HEK293 (cell line): ENCODE data around the gene CDC42BPA.

Experiments used
- CTCF ChIA-PET: fragments of 350-600 bp; formaldehyde crosslinking; extraction: SDS; loops from one replicate; lab custom pipeline; 2021; ENCODE audit warnings: antibody characterized with exemption; lab: Yijun Ruan, JAX
- POLR2A ChIA-PET: fragments of 300-600 bp; formaldehyde crosslinking; extraction: SDS; loops from one replicate; lab custom pipeline; 2020; ENCODE audit warnings: antibody characterized with exemption, inconsistent platforms; lab: Yijun Ruan, JAX
- H3K27ac ChIP-seq: fragments of 200-500 bp; sonication (Bioruptor generic); 2 replicates; pipeline ENCODE4 v1.5.1; 2014; ENCODE audit warnings: low read depth, low read length, control low read depth, inconsistent platforms; ENCODE audit errors: extremely low read depth
- H3K36me3 ChIP-seq, 2 experiments: fragments of 200-500 bp in 1 of 2; sonication (Bioruptor generic) in 1 of 2; 1 replicate in 1 of 2; 2 replicates in 1 of 2; pipeline ENCODE4 v1.5.1; 2014 to 2017; ENCODE audit warnings: inconsistent platforms in 2 of 2, low read length in 2 of 2; ENCODE audit not compliant: control insufficient read depth in 2 of 2, insufficient read depth in 1 of 2
- H3K4me1 ChIP-seq: fragments of 200-500 bp; sonication (Bioruptor generic); 2 replicates; pipeline ENCODE4 v1.5.1; 2014; ENCODE audit warnings: mild to moderate bottlenecking, low read length, inconsistent platforms; ENCODE audit not compliant: control insufficient read depth, insufficient read depth
- H3K4me3 ChIP-seq: 2 replicates; pipeline ENCODE4 v1.5.1; 2011; ENCODE audit warnings: low read depth, mild to moderate bottlenecking, control low read depth, low read length, moderate library complexity
- H3K9me3 ChIP-seq: fragments of 200-500 bp; sonication (Bioruptor generic); 2 replicates; pipeline ENCODE4 v1.5.1; 2014; ENCODE audit warnings: low read depth, low read length, inconsistent platforms; ENCODE audit not compliant: control insufficient read depth, insufficient read depth
- FEZF1 ChIP-seq: fragments of 450-650 bp; formaldehyde crosslinking; IDR thresholded peaks from 2 replicates; pipeline ENCODE4 v1.5.1; 2016; ENCODE audit warnings: missing biosample characterization, missing genetic modification characterization
- MYNN ChIP-seq: fragments of 450-650 bp; formaldehyde crosslinking; IDR thresholded peaks from 2 replicates; pipeline ENCODE4 v1.5.1; 2016; ENCODE audit warnings: missing biosample characterization, missing genetic modification characterization, borderline replicate concordance
- SCRT1 ChIP-seq: fragments of 450-650 bp; formaldehyde crosslinking; IDR thresholded peaks from 2 replicates; pipeline ENCODE4 v1.5.1; 2016; ENCODE audit warnings: missing biosample characterization, missing genetic modification characterization, borderline replicate concordance
- SETDB1 ChIP-seq: IDR thresholded peaks from one replicate; pipeline ENCODE4 v1.6.1; 2017; ENCODE audit warnings: mild to moderate bottlenecking, low read length, moderate library complexity, mixed read lengths; ENCODE audit not compliant: insufficient read length
- TRIM28 ChIP-seq: IDR thresholded peaks from 2 replicates; pipeline ENCODE4 v1.6.1; 2011; ENCODE audit warnings: low read length, control low read depth, borderline replicate concordance
- YY2 ChIP-seq: fragments of 450-650 bp; formaldehyde crosslinking; IDR thresholded peaks from 2 replicates; pipeline ENCODE4 v1.5.1; 2016; ENCODE audit warnings: missing biosample characterization, missing genetic modification characterization
- ZNF138 ChIP-seq: fragments of 450-650 bp; formaldehyde crosslinking; IDR thresholded peaks from 2 replicates; pipeline ENCODE4 v1.5.1; 2016; ENCODE audit warnings: missing biosample characterization, missing genetic modification characterization, borderline replicate concordance
- ZNF184 ChIP-seq: fragments of 450-650 bp; IDR thresholded peaks from 2 replicates; pipeline ENCODE4 v1.5.1; 2018; ENCODE audit warnings: missing biosample characterization, mild to moderate bottlenecking, missing genetic modification characterization
- ZNF221 ChIP-seq: fragments of 450-650 bp; formaldehyde crosslinking; IDR thresholded peaks from 2 replicates; pipeline ENCODE4 v1.5.1; 2017; ENCODE audit warnings: missing biosample characterization, missing genetic modification characterization, borderline replicate concordance
- ZNF510 ChIP-seq: fragments of 450-650 bp; formaldehyde crosslinking; IDR thresholded peaks from 2 replicates; pipeline ENCODE4 v1.5.1; 2018; ENCODE audit warnings: mild to moderate bottlenecking, missing genetic modification characterization, missing biosample characterization; ENCODE audit not compliant: insufficient replicate concordance
- ZNF585B ChIP-seq: fragments of 450-650 bp; formaldehyde crosslinking; IDR thresholded peaks from 2 replicates; pipeline ENCODE4 v1.5.1; 2016; ENCODE audit warnings: missing biosample characterization, missing genetic modification characterization
- ZNF626 ChIP-seq: fragments of 450-650 bp; sonication (Bioruptor Pico); formaldehyde crosslinking; IDR thresholded peaks from 2 replicates; pipeline ENCODE4 v1.5.1; 2018; ENCODE audit warnings: missing biosample characterization, missing genetic modification characterization, inconsistent platforms
- ZNF629 ChIP-seq: fragments of 450-650 bp; formaldehyde crosslinking; IDR thresholded peaks from 2 replicates; pipeline ENCODE4 v1.5.1; 2017; ENCODE audit warnings: missing biosample characterization, missing genetic modification characterization
- ZNF677 ChIP-seq: fragments of 450-650 bp; IDR thresholded peaks from 2 replicates; pipeline ENCODE4 v1.5.0; 2018; ENCODE audit warnings: missing biosample characterization, mild to moderate bottlenecking, missing genetic modification characterization, moderate library complexity
- ZNF785 ChIP-seq: fragments of 450-650 bp; formaldehyde crosslinking; IDR thresholded peaks from 2 replicates; pipeline ENCODE4 v1.5.1; 2016; ENCODE audit warnings: missing biosample characterization, missing genetic modification characterization
- TF ChIP-seq, protein P1 (sequence below): fragments of 450-650 bp; formaldehyde crosslinking; IDR thresholded peaks from 2 replicates; pipeline ENCODE4 v1.5.1; 2016; ENCODE audit warnings: missing biosample characterization, missing genetic modification characterization
- TF ChIP-seq, protein P2 (sequence below): fragments of 450-650 bp; formaldehyde crosslinking; IDR thresholded peaks from 2 replicates; pipeline ENCODE4 v1.5.1; 2017; ENCODE audit warnings: missing biosample characterization, missing genetic modification characterization
- TF ChIP-seq, protein P3 (sequence below): fragments of 450-650 bp; formaldehyde crosslinking; conservative IDR thresholded peaks from 2 replicates; pipeline ENCODE4 v1.5.1; 2016; ENCODE audit warnings: low read depth, missing biosample characterization, missing genetic modification characterization

The CDC42BPA gene

DNA sequence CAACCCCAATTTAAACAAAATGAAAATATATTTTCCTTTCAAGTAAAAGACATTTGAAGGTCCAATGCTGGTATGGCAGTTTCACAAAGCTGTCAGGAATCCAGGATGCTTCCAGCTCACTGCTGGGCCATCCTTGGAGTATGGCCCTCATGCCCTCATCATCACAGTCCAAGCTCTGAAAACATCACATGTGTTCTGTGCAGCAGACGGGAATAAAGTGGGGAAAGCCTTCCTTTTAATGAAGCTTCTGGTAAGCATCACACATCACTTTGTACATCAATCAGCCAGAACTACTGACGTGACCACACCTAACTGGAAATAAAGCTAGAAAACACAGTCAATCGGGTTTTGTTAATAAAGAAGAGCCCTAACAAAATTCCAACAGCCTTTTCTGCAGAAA is 22.7 kb downstream of the CDC42BPA start (continued):
- no peak for TF ChIP-seq ZNF138 (tag by site-specific recombination)
- TF ChIP-seq, protein P1, sequence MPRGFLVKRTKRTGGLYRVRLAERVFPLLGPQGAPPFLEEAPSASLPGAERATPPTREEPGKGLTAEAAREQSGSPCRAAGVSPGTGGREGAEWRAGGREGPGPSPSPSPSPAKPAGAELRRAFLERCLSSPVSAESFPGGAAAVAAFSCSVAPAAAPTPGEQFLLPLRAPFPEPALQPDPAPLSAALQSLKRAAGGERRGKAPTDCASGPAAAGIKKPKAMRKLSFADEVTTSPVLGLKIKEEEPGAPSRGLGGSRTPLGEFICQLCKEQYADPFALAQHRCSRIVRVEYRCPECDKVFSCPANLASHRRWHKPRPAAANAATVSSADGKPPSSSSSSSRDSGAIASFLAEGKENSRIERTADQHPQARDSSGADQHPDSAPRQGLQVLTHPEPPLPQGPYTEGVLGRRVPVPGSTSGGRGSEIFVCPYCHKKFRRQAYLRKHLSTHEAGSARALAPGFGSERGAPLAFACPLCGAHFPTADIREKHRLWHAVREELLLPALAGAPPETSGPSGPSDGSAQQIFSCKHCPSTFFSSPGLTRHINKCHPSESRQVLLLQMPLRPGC (tag by site-specific recombination), result no peak
- TF ChIP-seq FEZF1 (tag by site-specific recombination), result no peak
- no peak for TF ChIP-seq ZNF221 (tag by site-specific recombination)
- TF ChIP-seq, protein P2, sequence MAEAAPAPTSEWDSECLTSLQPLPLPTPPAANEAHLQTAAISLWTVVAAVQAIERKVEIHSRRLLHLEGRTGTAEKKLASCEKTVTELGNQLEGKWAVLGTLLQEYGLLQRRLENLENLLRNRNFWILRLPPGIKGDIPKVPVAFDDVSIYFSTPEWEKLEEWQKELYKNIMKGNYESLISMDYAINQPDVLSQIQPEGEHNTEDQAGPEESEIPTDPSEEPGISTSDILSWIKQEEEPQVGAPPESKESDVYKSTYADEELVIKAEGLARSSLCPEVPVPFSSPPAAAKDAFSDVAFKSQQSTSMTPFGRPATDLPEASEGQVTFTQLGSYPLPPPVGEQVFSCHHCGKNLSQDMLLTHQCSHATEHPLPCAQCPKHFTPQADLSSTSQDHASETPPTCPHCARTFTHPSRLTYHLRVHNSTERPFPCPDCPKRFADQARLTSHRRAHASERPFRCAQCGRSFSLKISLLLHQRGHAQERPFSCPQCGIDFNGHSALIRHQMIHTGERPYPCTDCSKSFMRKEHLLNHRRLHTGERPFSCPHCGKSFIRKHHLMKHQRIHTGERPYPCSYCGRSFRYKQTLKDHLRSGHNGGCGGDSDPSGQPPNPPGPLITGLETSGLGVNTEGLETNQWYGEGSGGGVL (tag by site-specific recombination), result no peak
- TF ChIP-seq YY2 (tag by site-specific recombination), result no peak
- TF ChIP-seq MYNN (tag by site-specific recombination), result no peak
- no peak for TF ChIP-seq ZNF626 (tag by site-specific recombination)
- TF ChIP-seq ZNF785 (tag by site-specific recombination), result no peak
- TF ChIP-seq ZNF629 (tag by site-specific recombination), result no peak

DNA sequence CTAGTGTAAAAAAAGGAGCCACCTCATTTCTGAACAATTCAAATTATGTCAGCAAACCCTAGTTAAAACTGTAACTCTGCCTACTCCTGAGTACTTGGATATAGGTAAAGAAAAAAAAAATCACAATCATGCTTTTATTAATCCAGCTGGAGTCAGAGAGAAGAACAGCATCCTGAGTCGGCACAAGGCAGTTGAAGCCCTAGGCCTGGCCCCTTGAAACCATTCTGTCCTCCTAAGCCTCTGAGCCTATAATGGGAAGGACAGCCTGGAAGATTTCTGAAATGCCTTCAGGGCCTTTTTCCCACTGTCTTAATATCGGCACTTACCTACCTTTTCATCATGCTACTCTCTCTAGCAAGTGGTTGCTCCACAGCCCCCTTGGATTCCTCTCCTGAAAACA is 32.5 kb downstream of the CDC42BPA start:
- no peaks in the 10 kb centered on the region for H3K9me3 ChIP-seq
- H3K27ac ChIP-seq, result no peak overlapping the region
- ChIA-PET POLR2A (no interaction called here), CTCF (interaction anchor here (0.6 to 0.7 kb wide), 2 partner anchors 43 to 59 kb away, joined by 3 read pairs; no protein-coding TSS in a partner anchor)
- H3K4me1 ChIP-seq, result no peaks in the 10 kb centered on the region
- no peaks in the 10 kb centered on the region for H3K36me3 ChIP-seq
- no peak overlapping the region for H3K4me3 ChIP-seq
- no peak for TF ChIP-seq MYNN (tag by site-specific recombination)
- peak; percentile 97 for TF ChIP-seq SETDB1
- TF ChIP-seq ZNF585B (tag by site-specific recombination), result peak; percentile 100
- TF ChIP-seq, protein P3, sequence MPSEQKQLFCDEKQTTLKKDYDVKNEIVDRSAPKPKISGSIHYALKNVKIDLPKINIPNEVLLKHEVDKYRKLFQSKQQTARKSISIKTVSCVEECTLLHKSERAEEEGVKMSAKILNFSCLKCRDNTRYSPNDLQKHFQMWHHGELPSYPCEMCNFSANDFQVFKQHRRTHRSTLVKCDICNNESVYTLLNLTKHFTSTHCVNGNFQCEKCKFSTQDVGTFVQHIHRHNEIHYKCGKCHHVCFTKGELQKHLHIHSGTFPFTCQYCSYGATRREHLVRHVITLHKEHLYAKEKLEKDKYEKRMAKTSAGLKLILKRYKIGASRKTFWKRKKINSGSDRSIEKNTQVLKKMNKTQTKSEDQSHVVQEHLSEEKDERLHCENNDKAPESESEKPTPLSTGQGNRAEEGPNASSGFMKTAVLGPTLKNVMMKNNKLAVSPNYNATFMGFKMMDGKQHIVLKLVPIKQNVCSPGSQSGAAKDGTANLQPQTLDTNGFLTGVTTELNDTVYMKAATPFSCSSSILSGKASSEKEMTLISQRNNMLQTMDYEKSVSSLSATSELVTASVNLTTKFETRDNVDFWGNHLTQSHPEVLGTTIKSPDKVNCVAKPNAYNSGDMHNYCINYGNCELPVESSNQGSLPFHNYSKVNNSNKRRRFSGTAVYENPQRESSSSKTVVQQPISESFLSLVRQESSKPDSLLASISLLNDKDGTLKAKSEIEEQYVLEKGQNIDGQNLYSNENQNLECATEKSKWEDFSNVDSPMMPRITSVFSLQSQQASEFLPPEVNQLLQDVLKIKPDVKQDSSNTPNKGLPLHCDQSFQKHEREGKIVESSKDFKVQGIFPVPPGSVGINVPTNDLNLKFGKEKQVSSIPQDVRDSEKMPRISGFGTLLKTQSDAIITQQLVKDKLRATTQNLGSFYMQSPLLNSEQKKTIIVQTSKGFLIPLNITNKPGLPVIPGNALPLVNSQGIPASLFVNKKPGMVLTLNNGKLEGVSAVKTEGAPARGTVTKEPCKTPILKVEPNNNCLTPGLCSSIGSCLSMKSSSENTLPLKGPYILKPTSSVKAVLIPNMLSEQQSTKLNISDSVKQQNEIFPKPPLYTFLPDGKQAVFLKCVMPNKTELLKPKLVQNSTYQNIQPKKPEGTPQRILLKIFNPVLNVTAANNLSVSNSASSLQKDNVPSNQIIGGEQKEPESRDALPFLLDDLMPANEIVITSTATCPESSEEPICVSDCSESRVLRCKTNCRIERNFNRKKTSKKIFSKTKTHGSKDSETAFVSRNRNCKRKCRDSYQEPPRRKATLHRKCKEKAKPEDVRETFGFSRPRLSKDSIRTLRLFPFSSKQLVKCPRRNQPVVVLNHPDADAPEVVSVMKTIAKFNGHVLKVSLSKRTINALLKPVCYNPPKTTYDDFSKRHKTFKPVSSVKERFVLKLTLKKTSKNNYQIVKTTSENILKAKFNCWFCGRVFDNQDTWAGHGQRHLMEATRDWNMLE (tag by site-specific recombination), result 0 out of 2 replicates have a peak, but pooled peaks have one; percentile 18
- TF ChIP-seq ZNF184 (tag by site-specific recombination), result no peak
- no peak for TF ChIP-seq SCRT1 (tag by site-specific recombination)
- 0 out of 2 replicates have a peak, but pooled peaks have one; percentile 35 for TF ChIP-seq ZNF677 (tag by site-specific recombination)
- TF ChIP-seq TRIM28, result peak; percentile 98; the same call in 1 of the 2 replicates
- TF ChIP-seq ZNF510 (tag by site-specific recombination), result peak; percentile 39
